Testis (tissue), 3 donors: Measurements from ENCODE around the gene WWC2. TPM values are rescaled to one million over a fixed set of nuclear protein-coding genes. Genes with fewer than 3 reads are reported as not detected.

Experiments used
- DNase-seq: peaks from one replicate; pipeline ENCODE4 v3.0.0-alpha.2; 2019
- H3K27ac ChIP-seq, 2 donors: fragments of 200-600 bp; sonication (generic); one replicate each; pipeline ENCODE4 v1.5.1; 2019
- H3K27me3 ChIP-seq: fragments of 200-600 bp; sonication (generic); one replicate; pipeline ENCODE4 v1.5.1; 2019
- H3K36me3 ChIP-seq: fragments of 200-600 bp; sonication (generic); one replicate; pipeline ENCODE4 v1.5.1; 2017; ENCODE audit warnings: low read depth; ENCODE audit errors: missing control alignments
- H3K4me1 ChIP-seq: fragments of 200-600 bp; sonication (generic); one replicate; pipeline ENCODE4 v1.5.1; 2019
- H3K4me3 ChIP-seq, 2 donors: fragments of 200-600 bp; sonication (generic); one replicate each; pipeline ENCODE4 v1.5.1; 2017 to 2019
- H3K9me3 ChIP-seq: fragments of 200-600 bp; sonication (generic); one replicate; pipeline ENCODE4 v1.5.1; 2017
- CTCF ChIP-seq, 3 experiments: fragments of 450-650 bp in 2 of 3; fragments of 200-600 bp in 1 of 3; sonication (generic) in 1 of 3; IDR thresholded peaks; one replicate each; pipeline ENCODE4 v1.5.1; 2016 to 2019; ENCODE audit warnings: antibody characterized with exemption in 3 of 3, mild to moderate bottlenecking in 2 of 3, moderate library complexity in 1 of 3
- POLR2A ChIP-seq: fragments of 450-650 bp; IDR thresholded peaks from one replicate; pipeline ENCODE4 v1.6.1; 2017; ENCODE audit warnings: antibody characterized with exemption, mild to moderate bottlenecking, moderate library complexity
- WGBS, 2 donors: methylation state at CpG; one replicate each; pipeline ENCODE4 v1.1.5; 2018; 5-methylcytosine and 5-hydroxymethylcytosine counted together
- intact Hi-C: fragments of 100-400 bp; cut with DNase I; formaldehyde crosslinking; loops from one replicate; pipeline ENCODE4 v1.15.1; 2023; ENCODE audit warnings: low total_unique reads
- polyA plus RNA-seq: library from polyadenylated mRNA; stranded (reverse); fragments of 350-450 nt; fragmentation: Illumina TruSeq; extraction: RNeasy Lipid Tissue Mini Kit (QIAGEN cat#74804); gene quantifications from one replicate; pipeline ENCODE4 v1.2.3, GENCODE V29; 2014; ENCODE audit warnings: low read depth, low replicate concordance; ENCODE audit not compliant: insufficient read depth
- total RNA-seq, 2 donors: library from RNA; depleted of rRNA; stranded (reverse); fragments of >200 nt; gene quantifications; one replicate each; pipeline ENCODE4 v1.2.3, GENCODE V29; 2016

The WWC2 gene
- total and polyA plus RNA-seq, 3 donors from 2014 or later: 34.4 to 76.7 (median 64.2) TPM

- 80 to 82% methylated on average over 10 of the region's 10 CpGs for WGBS, 2 donors
- H3K27ac ChIP-seq: no peak overlapping the region
- DNase-seq: no peak
- no peak overlapping the region for H3K4me3 ChIP-seq
- H3K36me3 ChIP-seq: no peaks in the 10 kb centered on the region
- intact Hi-C loops: no loop called here
- no peaks in the 10 kb centered on the region for H3K27me3 ChIP-seq
- no peaks in the 10 kb centered on the region for H3K9me3 ChIP-seq
- no peak for TF ChIP-seq POLR2A
- TF ChIP-seq CTCF (IDR thresholded peaks at IDR 0.05): no peak
- no peaks in the 10 kb centered on the region for H3K4me1 ChIP-seq
Observed at GRCh38 chr4:183364025-183364424, 265.0 kb downstream of the WWC2 start.

GRCh38 chr4:183366206-183366835 lies 267.3 kb downstream of the WWC2 start:
- no peak for TF ChIP-seq CTCF (IDR thresholded peaks at IDR 0.05)
- no peak for TF ChIP-seq POLR2A
- WGBS, 2 donors: 89 to 92% methylated on average over 11 to 16 of the region's 16 CpGs
- intact Hi-C loops: no loop called here

GRCh38 chr4:183369073-183369472 lies 270.0 kb downstream of the WWC2 start:
- Histone ChIP-seq H3K36me3 (no peaks in the 10 kb centered on the region), H3K4me1 (no peaks in the 10 kb centered on the region), H3K4me3 (no peak overlapping the region), H3K27me3 (no peaks in the 10 kb centered on the region), H3K9me3 (no peaks in the 10 kb centered on the region), H3K27ac (no peak overlapping the region)
- no peak for DNase-seq
- TF ChIP-seq POLR2A: no peak
- TF ChIP-seq CTCF (IDR thresholded peaks at IDR 0.05): no peak
- 76 to 80% methylated on average over 8 of the region's 8 CpGs for WGBS, 2 donors
- intact Hi-C loops: no loop called here

More at GRCh38 chr4:183366206-183366835, 267.3 kb downstream of the WWC2 start:
- H3K4me3 ChIP-seq: no peak overlapping the region
- DNase-seq: no peak
- H3K27ac ChIP-seq: no peak overlapping the region
- H3K36me3 ChIP-seq: no peaks in the 10 kb centered on the region
- no peaks in the 10 kb centered on the region for H3K4me1 ChIP-seq
- H3K27me3 ChIP-seq: no peaks in the 10 kb centered on the region
- H3K9me3 ChIP-seq: no peaks in the 10 kb centered on the region

Other genes starting within 250 kb of the WWC2 start
- gene DCTD, start 181.9 kb upstream of the WWC2 start, total RNA-seq: 10 to 100 TPM; 41.8 to 45.6 TPM
- gene DCTD, start 181.9 kb upstream of the WWC2 start, polyA plus RNA-seq: 56.5 TPM
- gene CLDN22, start 221.0 kb downstream of the WWC2 start, total RNA-seq: not detected
- gene CLDN22, start 221.0 kb downstream of the WWC2 start, polyA plus RNA-seq: not detected
- not detected for gene CLDN24, start 223.2 kb downstream of the WWC2 start, total RNA-seq
- gene CLDN24, start 223.2 kb downstream of the WWC2 start, polyA plus RNA-seq: not detected